Neuronal stem cell (in vitro differentiated cells): ENCODE measurements around the gene TAF4.

Source experiments
- DNase-seq: peaks from one replicate; pipeline ENCODE4 v3.0.0-alpha.2; 2013; ENCODE audit warnings: low spot score
- H2AFZ ChIP-seq: one replicate; pipeline ENCODE4 v1.6.1; 2013; ENCODE audit warnings: mild to moderate bottlenecking, low read length, inconsistent platforms
- H2AK5ac ChIP-seq: 2 replicates; pipeline ENCODE4 v1.6.1; 2013; ENCODE audit warnings: low read depth, mild to moderate bottlenecking, inconsistent platforms, low read length, moderate library complexity, mixed read lengths
- H2BK120ac ChIP-seq: 2 replicates; pipeline ENCODE4 v1.6.1; 2013; ENCODE audit warnings: low read depth, mild to moderate bottlenecking, inconsistent platforms, low read length, moderate library complexity, mixed read lengths
- H2BK12ac ChIP-seq: one replicate; pipeline ENCODE4 v1.6.1; 2013; ENCODE audit warnings: low read length, inconsistent platforms
- H2BK15ac ChIP-seq: 2 replicates; pipeline ENCODE4 v1.6.1; 2013; ENCODE audit warnings: mild to moderate bottlenecking, low read length, inconsistent platforms, mixed read lengths
- H2BK5ac ChIP-seq: one replicate; pipeline ENCODE4 v1.6.1; 2013; ENCODE audit warnings: inconsistent platforms, mild to moderate bottlenecking, low read length, moderate library complexity
- H3K14ac ChIP-seq: one replicate; pipeline ENCODE4 v1.6.1; 2013; ENCODE audit warnings: low read length, inconsistent platforms
- H3K18ac ChIP-seq: 2 replicates; pipeline ENCODE4 v1.6.1; 2013; ENCODE audit warnings: low read length, inconsistent platforms
- H3K23ac ChIP-seq: 2 replicates; pipeline ENCODE4 v1.6.1; 2013; ENCODE audit warnings: low read depth, mild to moderate bottlenecking, mixed read lengths, low read length, inconsistent platforms; ENCODE audit not compliant: poor library complexity
- H3K27ac ChIP-seq: replicated peaks from 3 replicates; pipeline ENCODE4 v1.5.1; 2013; ENCODE audit warnings: low read length, inconsistent platforms
- H3K27me3 ChIP-seq, 3 experiments: 2 replicates each; pipeline ENCODE4 v1.6.1; 2013; ENCODE audit warnings: low read length in 3 of 3, mild to moderate bottlenecking in 2 of 3, inconsistent platforms in 1 of 3, low read depth in 1 of 3, mixed read lengths in 1 of 3, moderate library complexity in 1 of 3; ENCODE audit not compliant: control insufficient read depth in 3 of 3, insufficient read depth in 3 of 3
- H3K36me3 ChIP-seq, 2 donors: replicated peaks in 1 of 2; 2 replicates each; pipeline ENCODE4 v1.6.1; 2013; ENCODE audit warnings: low read length in 2 of 2; ENCODE audit not compliant: control insufficient read depth in 2 of 2, insufficient read depth in 2 of 2
- H3K4ac ChIP-seq: 2 replicates; pipeline ENCODE4 v1.6.1; 2013; ENCODE audit warnings: inconsistent platforms, mild to moderate bottlenecking, low read length, moderate library complexity
- H3K4me1 ChIP-seq, 2 donors: 1 replicate in 1 of 2; 2 replicates in 1 of 2; pipeline ENCODE4 v1.6.1; 2013; ENCODE audit warnings: low read length in 2 of 2, low read depth in 1 of 2; ENCODE audit not compliant: control insufficient read depth in 2 of 2, insufficient read depth in 1 of 2
- H3K4me2 ChIP-seq: one replicate; pipeline ENCODE4 v1.6.1; 2013; ENCODE audit warnings: mild to moderate bottlenecking, low read length, inconsistent platforms; ENCODE audit not compliant: insufficient read depth, poor library complexity, severe bottlenecking
- H3K4me3 ChIP-seq, 2 donors: 2 replicates each; pipeline ENCODE4 v1.5.1; 2013; ENCODE audit warnings: low read length in 2 of 2, mild to moderate bottlenecking in 2 of 2, inconsistent platforms in 1 of 2, moderate library complexity in 1 of 2
- H3K79me1 ChIP-seq: one replicate; pipeline ENCODE4 v1.6.1; 2013; ENCODE audit warnings: low read depth, mild to moderate bottlenecking, inconsistent platforms, low read length, moderate library complexity
- H3K9ac ChIP-seq: one replicate; pipeline ENCODE4 v1.6.1; 2013; ENCODE audit warnings: mild to moderate bottlenecking, low read depth, low read length, inconsistent platforms; ENCODE audit not compliant: poor library complexity
- H3K9me3 ChIP-seq, 2 donors: replicated peaks in 1 of 2; 2 replicates each; pipeline versions ENCODE3 to v1.6.1; 2013; ENCODE audit warnings: low read length in 2 of 2, mild to moderate bottlenecking in 2 of 2, inconsistent platforms in 1 of 2, low read depth in 1 of 2, mixed read lengths in 1 of 2, moderate library complexity in 1 of 2; ENCODE audit not compliant: control insufficient read depth in 2 of 2, insufficient read depth in 1 of 2
- H4K8ac ChIP-seq: one replicate; pipeline ENCODE4 v1.6.1; 2013; ENCODE audit warnings: low read depth, mild to moderate bottlenecking, inconsistent platforms, low read length, moderate library complexity
- H4K91ac ChIP-seq: one replicate; pipeline ENCODE4 v1.6.1; 2013; ENCODE audit warnings: low read length, low read depth, mild to moderate bottlenecking, inconsistent platforms; ENCODE audit not compliant: poor library complexity
- WGBS, 2 donors: extraction: QIAGEN DNeasy Blood & Tissue Kit; methylation state at CpG; one replicate each; pipeline ENCODE4 v1.1.7; 2013; ENCODE audit warnings: missing lambda C conversion rate in 2 of 2, mixed read lengths in 1 of 2; ENCODE audit not compliant: insufficient read length in 2 of 2, insufficient replicate concordance in 1 of 2; ENCODE audit errors: extremely low coverage in 2 of 2; 5-methylcytosine and 5-hydroxymethylcytosine counted together

TAF4 gene

GRCh38 chr20:62053465-62054196 is 12.1 kb downstream of the TAF4 start:
- Histone ChIP-seq H3K4me3 (no peak overlapping the region), H3K79me1 (peaks cover 40% of the 10 kb centered on the region), H3K9ac (peak overlapping the region; percentile 12), H2BK5ac (no peak overlapping the region), H3K9me3 (peaks cover 6 to 27% of the 10 kb centered on the region in 2 donors), H3K36me3 (peaks cover 20 to 35% of the 10 kb centered on the region in 2 donors), H4K8ac (no peak overlapping the region), H3K18ac (no peak overlapping the region), H2AFZ (no peak overlapping the region), H3K14ac (no peak overlapping the region), H2BK12ac (no peak overlapping the region), H2BK120ac (no peak overlapping the region), H2AK5ac (no peak overlapping the region), H3K4ac (no peak overlapping the region), H3K4me1 (peaks cover 0 to 4% of the 10 kb centered on the region in 2 donors), H2BK15ac (no peak overlapping the region), H3K27me3 (no peaks in the 10 kb centered on the region), H3K4me2 (no peak overlapping the region), H3K23ac (no peak overlapping the region), H4K91ac (no peak overlapping the region), H3K27ac (no peak overlapping the region)
- no peak for DNase-seq
- no CpG with 5 or more reads among the region's 22 CpGs for WGBS, 2 donors

GRCh38 chr20:62052842-62053464 is 12.7 kb downstream of the TAF4 start:
- Histone ChIP-seq H3K18ac (no peak overlapping the region), H2BK120ac (no peak overlapping the region), H2BK15ac (no peak overlapping the region), H3K27me3 (no peaks in the 10 kb centered on the region), H3K4me2 (no peak overlapping the region), H3K4me3 (peak overlapping the region in 1 of 2 donors; percentile 19), H3K23ac (peak overlapping the region; percentile 44), H2BK5ac (no peak overlapping the region), H4K8ac (no peak overlapping the region), H2BK12ac (no peak overlapping the region), H3K79me1 (peaks cover 47% of the 10 kb centered on the region), H3K4me1 (peaks cover 0 to 4% of the 10 kb centered on the region in 2 donors), H2AFZ (no peak overlapping the region), H3K4ac (no peak overlapping the region), H4K91ac (no peak overlapping the region), H3K9me3 (peaks cover 6 to 27% of the 10 kb centered on the region in 2 donors), H3K9ac (peak overlapping the region; percentile 77), H3K14ac (peak overlapping the region; percentile 56), H3K36me3 (peaks cover 20 to 35% of the 10 kb centered on the region in 2 donors), H3K27ac (no peak overlapping the region), H2AK5ac (no peak overlapping the region)
- no peak for DNase-seq
- 100% methylated on average over 2 of the region's 26 CpGs; no CpG with 5 or more reads in 1 of the 2 donors for WGBS, 2 donors

- Histone ChIP-seq H3K14ac (no peak overlapping the region), H2BK5ac (no peak overlapping the region), H3K4ac (no peak overlapping the region), H3K36me3 (peaks cover 20 to 35% of the 10 kb centered on the region in 2 donors), H3K18ac (no peak overlapping the region), H3K27ac (no peak overlapping the region), H3K27me3 (no peaks in the 10 kb centered on the region), H2AK5ac (no peak overlapping the region), H3K4me1 (peaks cover 0 to 4% of the 10 kb centered on the region in 2 donors), H2BK120ac (no peak overlapping the region), H4K8ac (no peak overlapping the region), H3K9me3 (peaks cover 6 to 27% of the 10 kb centered on the region in 2 donors), H2BK15ac (no peak overlapping the region), H3K79me1 (peaks cover 47% of the 10 kb centered on the region), H3K9ac (no peak overlapping the region), H2BK12ac (no peak overlapping the region), H3K23ac (no peak overlapping the region), H2AFZ (no peak overlapping the region), H4K91ac (no peak overlapping the region), H3K4me3 (no peak overlapping the region), H3K4me2 (no peak overlapping the region)
- no CpG with 5 or more reads among the region's 13 CpGs for WGBS, 2 donors
- DNase-seq = no peak
Measured at GRCh38 chr20:62052336-62052841, 13.3 kb downstream of the TAF4 start.
